IMR-90 (cell line): ENCODE measurements around the gene ACE. TPM values are rescaled to one million over a fixed set of nuclear protein-coding genes. Genes with fewer than 3 reads are reported as not detected.

Experiments used
- ATAC-seq: fragments of 200-7000 bp; cut with Tn5 transposase; 2 replicates; pipeline ENCODE4 v1.9.1; 2020; ENCODE audit warnings: low read depth, mild to moderate bottlenecking, moderate library complexity
- BruUV-seq: library from RNA; stranded (reverse); fragments of 400-500 nt; replicated peaks from 2 replicates; lab custom pipeline; 2021; lab: Mats Ljungman, UMichigan
- CTCF ChIA-PET: fragments of 300-600 bp; formaldehyde crosslinking; extraction: SDS; loops from one replicate; lab custom pipeline; 2021; ENCODE audit warnings: antibody characterized with exemption; lab: Yijun Ruan, JAX
- POLR2A ChIA-PET: fragments of 300-600 bp; sonication (Branson Sonifier 250); formaldehyde crosslinking; loops from one replicate; lab custom pipeline; 2022; ENCODE audit warnings: antibody characterized with exemption; ENCODE audit not compliant: unreplicated experiment; lab: Charles Lee
- DNase-seq: peaks from one replicate; pipeline ENCODE4 v3.0.0; 2013
- H2AFZ ChIP-seq: replicated peaks from 2 replicates; pipeline ENCODE3; 2013; ENCODE audit warnings: low read length, mild to moderate bottlenecking; ENCODE audit not compliant: poor library complexity
- H2AK5ac ChIP-seq: 2 replicates; pipeline ENCODE4 v1.6.1; 2013; ENCODE audit warnings: low read depth, low read length, inconsistent platforms
- H2AK9ac ChIP-seq: replicated peaks from 2 replicates; pipeline ENCODE3; 2013; ENCODE audit warnings: mild to moderate bottlenecking, low read depth, low read length, moderate library complexity; ENCODE audit not compliant: poor library complexity
- H2BK120ac ChIP-seq: 2 replicates; pipeline ENCODE4 v1.6.1; 2013; ENCODE audit warnings: low read depth, low read length, inconsistent platforms
- H2BK15ac ChIP-seq: 3 replicates; pipeline ENCODE4 v1.6.1; 2013; ENCODE audit warnings: low read depth, low read length, inconsistent platforms
- H2BK20ac ChIP-seq: 2 replicates; pipeline ENCODE4 v1.6.1; 2013; ENCODE audit warnings: low read depth, mild to moderate bottlenecking, inconsistent platforms, low read length, moderate library complexity
- H2BK5ac ChIP-seq: 2 replicates; pipeline ENCODE4 v1.6.1; 2013; ENCODE audit warnings: mild to moderate bottlenecking, low read depth, low read length, inconsistent platforms; ENCODE audit not compliant: poor library complexity, severe bottlenecking
- H3K14ac ChIP-seq: replicated peaks from 2 replicates; pipeline ENCODE4 v1.6.1; 2013; ENCODE audit warnings: low read depth, low read length, inconsistent platforms
- H3K18ac ChIP-seq: 2 replicates; pipeline ENCODE4 v1.6.1; 2013; ENCODE audit warnings: low read depth, low read length, control low read depth
- H3K23ac ChIP-seq: 2 replicates; pipeline ENCODE4 v1.6.1; 2013; ENCODE audit warnings: low read depth, low read length, inconsistent platforms
- H3K27ac ChIP-seq: 2 replicates; pipeline ENCODE4 v1.5.1; 2013; ENCODE audit warnings: mild to moderate bottlenecking, control low read depth, low read length; ENCODE audit not compliant: insufficient read depth
- H3K27me3 ChIP-seq: 2 replicates; pipeline ENCODE4 v1.6.1; 2013; ENCODE audit warnings: low read length; ENCODE audit not compliant: control insufficient read depth, insufficient read depth
- H3K36me3 ChIP-seq: 2 replicates; pipeline ENCODE4 v1.6.1; 2013; ENCODE audit warnings: low read length, mixed read lengths; ENCODE audit not compliant: control insufficient read depth, insufficient read depth
- H3K4ac ChIP-seq: 2 replicates; pipeline ENCODE4 v1.6.1; 2013; ENCODE audit warnings: low read depth, low read length, inconsistent platforms
- H3K4me1 ChIP-seq: 2 replicates; pipeline ENCODE4 v1.6.1; 2013; ENCODE audit warnings: low read length, mixed read lengths; ENCODE audit not compliant: control insufficient read depth, insufficient read depth
- H3K4me2 ChIP-seq: 2 replicates; pipeline ENCODE4 v1.6.1; 2013; ENCODE audit warnings: low read depth, mild to moderate bottlenecking, control low read depth, low read length, moderate library complexity
- H3K4me3 ChIP-seq: 2 replicates; pipeline ENCODE4 v1.5.1; 2013; ENCODE audit warnings: low read depth, mild to moderate bottlenecking, control low read depth, low read length, moderate library complexity; ENCODE audit not compliant: insufficient read depth
- H3K56ac ChIP-seq: 2 replicates; pipeline ENCODE4 v1.6.1; 2013; ENCODE audit warnings: low read length, inconsistent platforms; ENCODE audit not compliant: insufficient read depth; ENCODE audit errors: extremely low read depth
- H3K79me1 ChIP-seq, 2 experiments: 2 replicates each; pipeline ENCODE4 v1.6.1; 2013; ENCODE audit warnings: low read length in 2 of 2, inconsistent platforms in 1 of 2, low read depth in 1 of 2
- H3K9ac ChIP-seq: 2 replicates; pipeline ENCODE4 v1.6.1; 2013; ENCODE audit warnings: low read depth, low read length, control low read depth
- H3K9me1 ChIP-seq: 2 replicates; pipeline ENCODE4 v1.6.1; 2013; ENCODE audit warnings: low read length, inconsistent platforms; ENCODE audit not compliant: insufficient read depth
- H3K9me3 ChIP-seq: 2 replicates; pipeline ENCODE4 v1.6.1; 2013; ENCODE audit warnings: low read length; ENCODE audit not compliant: control insufficient read depth, insufficient read depth
- H4K20me1 ChIP-seq: 2 replicates; pipeline ENCODE4 v1.6.1; 2013; ENCODE audit warnings: low read length, inconsistent platforms; ENCODE audit not compliant: insufficient read depth
- H4K5ac ChIP-seq: 2 replicates; pipeline ENCODE4 v1.6.1; 2013; ENCODE audit warnings: mild to moderate bottlenecking, low read depth, low read length, control low read depth
- H4K8ac ChIP-seq, 2 experiments: 2 replicates each; pipeline ENCODE4 v1.6.1; 2013; ENCODE audit warnings: low read depth in 2 of 2, low read length in 2 of 2, control low read depth in 1 of 2, inconsistent platforms in 1 of 2
- H4K91ac ChIP-seq: 2 replicates; pipeline ENCODE4 v1.6.1; 2013; ENCODE audit warnings: low read depth, low read length, inconsistent platforms; ENCODE audit not compliant: insufficient read depth
- BHLHE40 ChIP-seq: fragments of 150-350 bp; IDR thresholded peaks from 2 replicates; pipeline ENCODE4 v1.6.1; 2016; ENCODE audit warnings: mild to moderate bottlenecking, low read depth, low read length
- CEBPB ChIP-seq: IDR thresholded peaks from 2 replicates; pipeline ENCODE4 v1.6.1; 2012; ENCODE audit warnings: low read depth, low read length, improper control_type of control experiment
- CHD1 ChIP-seq: IDR thresholded peaks from 2 replicates; pipeline ENCODE4 v1.6.1; 2012; ENCODE audit warnings: low read depth, low read length, improper control_type of control experiment
- CTCF ChIP-seq: conservative IDR thresholded peaks from 2 replicates; pipeline ENCODE4 v1.5.1; 2012; ENCODE audit warnings: mild to moderate bottlenecking, low read depth, low read length, improper control_type of control experiment
- ELK1 ChIP-seq: fragments of 150-350 bp; IDR thresholded peaks from 2 replicates; pipeline ENCODE4 v1.6.1; 2016; ENCODE audit warnings: low read depth, mild to moderate bottlenecking, low read length, moderate library complexity, borderline replicate concordance
- FOS ChIP-seq: fragments of 150-350 bp; IDR thresholded peaks from 2 replicates; pipeline ENCODE4 v1.6.1; 2016; ENCODE audit warnings: low read depth, low read length
- MAFK ChIP-seq: IDR thresholded peaks from 2 replicates; pipeline ENCODE4 v1.6.1; 2012; ENCODE audit warnings: low read depth, low read length, improper control_type of control experiment
- MAZ ChIP-seq: IDR thresholded peaks from 2 replicates; pipeline ENCODE4 v1.6.1; 2012; ENCODE audit warnings: low read depth, mild to moderate bottlenecking, low read length, improper control_type of control experiment, moderate library complexity, borderline replicate concordance
- MXI1 ChIP-seq: IDR thresholded peaks from 2 replicates; pipeline ENCODE4 v1.6.1; 2012; ENCODE audit warnings: low read depth, mild to moderate bottlenecking, low read length, moderate library complexity, borderline replicate concordance
- NFE2L2 ChIP-seq: fragments of 150-350 bp; IDR thresholded peaks from 2 replicates; pipeline ENCODE4 v1.6.1; 2016; ENCODE audit warnings: low read depth, mild to moderate bottlenecking, low read length
- POLR2A ChIP-seq: IDR thresholded peaks from 2 replicates; pipeline ENCODE4 v1.6.1; 2012; ENCODE audit warnings: mild to moderate bottlenecking, low read depth, low read length
- RAD21 ChIP-seq: IDR thresholded peaks from 2 replicates; pipeline ENCODE4 v1.6.1; 2012; ENCODE audit warnings: low read length, improper control_type of control experiment
- RCOR1 ChIP-seq: IDR thresholded peaks from 2 replicates; pipeline ENCODE4 v1.6.1; 2012; ENCODE audit warnings: mild to moderate bottlenecking, low read length, improper control_type of control experiment; ENCODE audit not compliant: insufficient replicate concordance
- RFX5 ChIP-seq: IDR thresholded peaks from 2 replicates; pipeline ENCODE4 v1.8.0; 2012; ENCODE audit warnings: low read depth, mild to moderate bottlenecking, low read length, moderate library complexity
- SMC3 ChIP-seq: fragments of 150-350 bp; IDR thresholded peaks from 2 replicates; pipeline ENCODE4 v1.6.1; 2016; ENCODE audit warnings: low read depth, mild to moderate bottlenecking, antibody characterized with exemption, low read length, moderate library complexity
- WGBS, 2 experiments: methylation state at CpG; one replicate each; pipeline versions ENCODE4 v1.1.5 to v1.1.7; 2013; ENCODE audit warnings: missing lambda C conversion rate in 2 of 2; ENCODE audit not compliant: insufficient read length in 1 of 2; ENCODE audit errors: extremely low coverage in 2 of 2; 5-methylcytosine and 5-hydroxymethylcytosine counted together
- dilution Hi-C: fragments of 300-500 bp; cut with HindIII; formaldehyde crosslinking; loops from one replicate; pipeline ENCODE4 v1.14.3; 2018; ENCODE audit warnings: low sequenced_read_pairs; ENCODE audit not compliant: unreplicated experiment
- in situ Hi-C: fragments of 300-500 bp; cut with MboI; formaldehyde crosslinking; loops from 3 replicates; pipeline ENCODE4 v1.14.3; 2019; ENCODE audit warnings: low sequenced_read_pairs, inconsistent platforms, mixed read lengths
- intact Hi-C: fragments of 100-400 bp; cut with micrococcal nuclease; formaldehyde crosslinking; loops from 2 replicates; pipeline ENCODE4 v1.10.0; 2022
- polyA plus RNA-seq, 3 experiments: library from polyadenylated mRNA; depleted of rRNA; stranded (reverse); fragments of >200 nt; gene quantifications; 2 replicates each; pipeline ENCODE4 v1.2.3, GENCODE V29; 2012; ENCODE audit warnings: low replicate concordance in 1 of 3
- total RNA-seq: library from RNA; depleted of rRNA; stranded (reverse); fragments of >200 nt; gene quantifications from 2 replicates; pipeline ENCODE4 v1.2.3, GENCODE V29; 2012
- TF ChIP-seq, protein P1 (sequence below): fragments of 150-350 bp; IDR thresholded peaks from 2 replicates; pipeline ENCODE4 v1.6.1; 2017; ENCODE audit warnings: mild to moderate bottlenecking, antibody characterized with exemption, low read length, low read depth

The ACE gene
- total and polyA plus RNA-seq, 2 of the 4 experiments (the other 2 are of a cell fraction), result 1.4 to 5.8 TPM

DNA sequence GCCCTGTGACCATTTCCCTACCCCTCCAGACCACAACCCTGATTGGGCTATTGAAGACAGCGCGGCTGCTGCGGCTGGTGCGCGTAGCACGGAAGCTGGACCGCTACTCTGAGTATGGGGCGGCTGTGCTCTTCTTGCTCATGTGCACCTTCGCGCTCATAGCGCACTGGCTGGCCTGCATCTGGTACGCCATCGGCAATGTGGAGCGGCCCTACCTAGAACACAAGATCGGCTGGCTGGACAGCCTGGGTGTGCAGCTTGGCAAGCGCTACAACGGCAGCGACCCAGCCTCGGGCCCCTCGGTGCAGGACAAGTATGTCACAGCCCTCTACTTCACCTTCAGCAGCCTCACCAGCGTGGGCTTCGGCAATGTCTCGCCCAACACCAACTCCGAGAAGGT, 58.8 kb downstream of the ACE start:
- no peak overlapping the region for H2BK120ac ChIP-seq
- no peak overlapping the region for H3K4me3 ChIP-seq
- TF ChIP-seq RCOR1 (no peak), SMC3 (no peak), CHD1 (no peak), CEBPB (no peak), MAZ (no peak), POLR2A (no peak), RFX5 (no peak), ELK1 (no peak), BHLHE40 (no peak), MAFK (no peak), NFE2L2 (no peak), FOS (no peak), MXI1 (no peak), CTCF (no peak), RAD21 (no peak)
- TF ChIP-seq, protein P1, sequence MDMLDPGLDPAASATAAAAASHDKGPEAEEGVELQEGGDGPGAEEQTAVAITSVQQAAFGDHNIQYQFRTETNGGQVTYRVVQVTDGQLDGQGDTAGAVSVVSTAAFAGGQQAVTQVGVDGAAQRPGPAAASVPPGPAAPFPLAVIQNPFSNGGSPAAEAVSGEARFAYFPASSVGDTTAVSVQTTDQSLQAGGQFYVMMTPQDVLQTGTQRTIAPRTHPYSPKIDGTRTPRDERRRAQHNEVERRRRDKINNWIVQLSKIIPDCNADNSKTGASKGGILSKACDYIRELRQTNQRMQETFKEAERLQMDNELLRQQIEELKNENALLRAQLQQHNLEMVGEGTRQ, result no peak
- no peak overlapping the region for H4K91ac ChIP-seq
- ATAC-seq (no peak), DNase-seq (no peak)
- intact Hi-C loops (no loop called here), dilution Hi-C loops (no loop called here), in situ Hi-C loops (no loop called here)
- no peak overlapping the region for H2AK5ac ChIP-seq
- no peak overlapping the region for H2BK15ac ChIP-seq
- H2AFZ ChIP-seq, result no peak overlapping the region
- H3K79me1 ChIP-seq, result no peaks in the 10 kb centered on the region
- H3K23ac ChIP-seq, result no peak overlapping the region
- 99% methylated on average over 16 of the region's 24 CpGs; no CpG with 5 or more reads in 1 of the 2 experiments for WGBS, 2 experiments
- ChIA-PET POLR2A (no interaction called here), CTCF (no interaction called here)
- no peak overlapping the region for H3K9ac ChIP-seq
- no peak overlapping the region for H3K14ac ChIP-seq
- no peaks in the 10 kb centered on the region for H3K9me3 ChIP-seq
- no peak overlapping the region for H4K8ac ChIP-seq
- H3K56ac ChIP-seq, result no peak overlapping the region
- H3K4me2 ChIP-seq, result no peak overlapping the region
- no TSS peak for BruUV-seq
- H2AK9ac ChIP-seq, result no peak overlapping the region
- H3K27ac ChIP-seq, result no peak overlapping the region
- H3K4me1 ChIP-seq, result peaks cover 3% of the 10 kb centered on the region; the same call in 1 of the 2 replicates
- no peak overlapping the region for H2BK20ac ChIP-seq
- no peak overlapping the region for H2BK5ac ChIP-seq
- H3K36me3 ChIP-seq, result no peaks in the 10 kb centered on the region
- H3K27me3 ChIP-seq, result peaks cover 53% of the 10 kb centered on the region
- H3K9me1 ChIP-seq, result no peaks in the 10 kb centered on the region
- no peak overlapping the region for H3K18ac ChIP-seq
- no peak overlapping the region for H4K5ac ChIP-seq
- no peaks in the 10 kb centered on the region for H4K20me1 ChIP-seq
- no peak overlapping the region for H3K4ac ChIP-seq
